Posterior cingulate gyrus (tissue), 11 donors: ENCODE results near the gene SUPT4H1.

Source experiments
- DNase-seq, 10 donors: peaks; one replicate each; pipeline versions ENCODE4 v3.0.0 to v3.0.0-alpha.2; 2020 to 2021; ENCODE audit warnings: mixed read lengths in 3 of 10
- intact Hi-C: fragments of 100-400 bp; cut with DNase I; formaldehyde crosslinking; loops from one replicate; pipeline ENCODE4 v1.15.1; 2023

SUPT4H1 gene

GRCh38 chr17:58365185-58365979 lies 13.4 kb upstream of the SUPT4H1 start:
- intact Hi-C loops = no loop called here
- DNase-seq = no peak

- intact Hi-C loops = no loop called here
- no peak for DNase-seq
Measured at GRCh38 chr17:58364270-58364942, 12.4 kb upstream of the SUPT4H1 start.

GRCh38 chr17:58363457-58364185 lies 11.6 kb upstream of the SUPT4H1 start:
- DNase-seq = no peak
- intact Hi-C loops = no loop called here

GRCh38 chr17:58362368-58363014 lies 10.5 kb upstream of the SUPT4H1 start:
- DNase-seq = no peak
- intact Hi-C loops = no loop called here

GRCh38 chr17:58360296-58361063 lies 8.5 kb upstream of the SUPT4H1 start:
- intact Hi-C loops = no loop called here
- DNase-seq = no peak

- no peak for DNase-seq
- intact Hi-C loops = loop anchor here (10.0 kb wide), 1 partner anchor 156 kb away; the partner anchor contains the start of gene MTMR4
Measured at GRCh38 chr17:58358408-58359172, 6.6 kb upstream of the SUPT4H1 start.

GRCh38 chr17:58357312-58358297 lies 5.6 kb upstream of the SUPT4H1 start:
- intact Hi-C loops = loop anchor here (10.0 kb wide), 1 partner anchor 157 kb away; the partner anchor contains the start of gene MTMR4
- DNase-seq = no peak

GRCh38 chr17:58356231-58356630 lies 4.2 kb upstream of the SUPT4H1 start:
- intact Hi-C loops = loop anchor here (10.0 kb wide), 1 partner anchor 159 kb away; the partner anchor contains the start of gene MTMR4
- DNase-seq = no peak

- no peak for DNase-seq
- intact Hi-C loops = loop anchor here (5.0 to 10.0 kb wide), 2 partner anchors 63 to 160 kb away; partner anchors contain the start of genes MTMR4 and RNF43
Measured at GRCh38 chr17:58354541-58355216, 2.7 kb upstream of the SUPT4H1 start.

GRCh38 chr17:58353389-58353825 lies 1.4 kb upstream of the SUPT4H1 start:
- intact Hi-C loops = loop anchor here (5.0 to 10.0 kb wide), 2 partner anchors 64 to 161 kb away; partner anchors contain the start of genes MTMR4 and RNF43

GRCh38 chr17:58352596-58353388 lies 791 bp upstream of the SUPT4H1 start:
- intact Hi-C loops = loop anchor here (5.0 to 10.0 kb wide), 2 partner anchors 65 to 162 kb away; partner anchors contain the start of genes MTMR4 and RNF43
- DNase-seq = peak in 3 of 10 donors; percentile 32 to 79 (median 34)

More at GRCh38 chr17:58353389-58353825, 1.4 kb upstream of the SUPT4H1 start:
- DNase-seq = no peak

- intact Hi-C loops = loop anchor here (5.0 to 10.0 kb wide), 2 partner anchors 66 to 164 kb away; partner anchors contain the start of genes MTMR4 and RNF43
- no peak for DNase-seq
Measured at GRCh38 chr17:58351182-58351581, 819 bp downstream of the SUPT4H1 start.

- intact Hi-C loops = no loop called here
- no peak for DNase-seq
Measured at GRCh38 chr17:58348038-58348437, 4.0 kb downstream of the SUPT4H1 start.

- DNase-seq = no peak
- intact Hi-C loops = no loop called here
Measured at GRCh38 chr17:58345500-58345899, 6.5 kb downstream of the SUPT4H1 start.

GRCh38 chr17:58344791-58345157 lies 7.2 kb downstream of the SUPT4H1 start:
- peak in 2 of 10 donors; percentile 35 to 37 for DNase-seq
- intact Hi-C loops = no loop called here
